GM10248 (cell line): ENCODE results near the gene AQP12A.
"Not testable (repeated sequence)": the region's sequence is repeated elsewhere in the genome, so short reads cannot be mapped to it uniquely, and the experiment has no call there.

ENCODE experiments used
- CTCF ChIA-PET: fragments of 300-600 bp; sonication (Branson Sonifier 250); formaldehyde crosslinking; extraction: SDS; loops from one replicate; lab custom pipeline; 2021; ENCODE audit warnings: antibody characterized with exemption; lab: Yijun Ruan, JAX
- POLR2A ChIA-PET: fragments of 350-650 bp; sonication (Branson Sonifier 250); formaldehyde crosslinking; extraction: SDS; loops from one replicate; lab custom pipeline; 2020; ENCODE audit warnings: antibody characterized with exemption; lab: Yijun Ruan, JAX
- DNase-seq: peaks from one replicate; pipeline ENCODE4 v3.0.0; 2012; ENCODE audit errors: extremely low spot score
- TF ChIP-seq, protein P1 (sequence below): IDR thresholded peaks from 2 replicates; pipeline ENCODE4 v1.5.1; 2012; ENCODE audit warnings: mild to moderate bottlenecking, low read depth; ENCODE audit errors: extremely low read depth, missing control alignments, control extremely low read depth

AQP12A gene

DNA sequence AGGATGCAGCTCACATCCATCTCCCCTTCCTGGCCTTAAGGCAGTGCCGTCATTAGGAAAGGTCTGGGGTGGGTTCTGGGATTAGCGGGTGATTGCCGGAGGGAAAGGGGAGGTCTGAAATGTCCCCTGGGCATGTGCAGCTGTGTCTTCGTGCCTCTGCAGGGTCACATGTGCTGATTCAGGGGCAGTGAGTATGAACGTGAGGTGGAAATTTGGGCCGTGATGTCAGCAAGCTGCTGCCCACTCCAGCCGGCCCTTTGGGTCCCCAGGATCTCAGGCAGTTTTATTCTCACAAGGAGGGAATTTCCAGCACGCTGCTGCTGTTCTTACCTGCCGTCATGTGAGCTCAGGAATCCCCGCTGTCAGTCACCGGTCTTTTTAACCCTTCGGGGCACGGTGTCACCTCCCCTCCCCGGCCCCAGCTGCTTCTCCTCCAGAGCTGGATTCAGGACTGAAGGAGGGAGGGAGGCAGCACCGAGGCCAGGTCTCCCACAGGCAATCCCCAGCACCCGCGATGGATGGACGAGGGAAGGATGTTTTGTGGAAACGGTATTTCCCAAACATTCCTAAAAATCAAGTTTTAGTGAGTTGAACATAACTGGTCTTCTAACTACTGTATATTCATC, 42.9 kb upstream of the AQP12A start:
- ChIA-PET CTCF (interaction anchor here (1.1 kb wide), 1 partner anchor 135 kb away, joined by 3 read pairs; no protein-coding TSS in a partner anchor), POLR2A (no interaction called here)
- peak; percentile 26 for DNase-seq
- TF ChIP-seq, protein P1, sequence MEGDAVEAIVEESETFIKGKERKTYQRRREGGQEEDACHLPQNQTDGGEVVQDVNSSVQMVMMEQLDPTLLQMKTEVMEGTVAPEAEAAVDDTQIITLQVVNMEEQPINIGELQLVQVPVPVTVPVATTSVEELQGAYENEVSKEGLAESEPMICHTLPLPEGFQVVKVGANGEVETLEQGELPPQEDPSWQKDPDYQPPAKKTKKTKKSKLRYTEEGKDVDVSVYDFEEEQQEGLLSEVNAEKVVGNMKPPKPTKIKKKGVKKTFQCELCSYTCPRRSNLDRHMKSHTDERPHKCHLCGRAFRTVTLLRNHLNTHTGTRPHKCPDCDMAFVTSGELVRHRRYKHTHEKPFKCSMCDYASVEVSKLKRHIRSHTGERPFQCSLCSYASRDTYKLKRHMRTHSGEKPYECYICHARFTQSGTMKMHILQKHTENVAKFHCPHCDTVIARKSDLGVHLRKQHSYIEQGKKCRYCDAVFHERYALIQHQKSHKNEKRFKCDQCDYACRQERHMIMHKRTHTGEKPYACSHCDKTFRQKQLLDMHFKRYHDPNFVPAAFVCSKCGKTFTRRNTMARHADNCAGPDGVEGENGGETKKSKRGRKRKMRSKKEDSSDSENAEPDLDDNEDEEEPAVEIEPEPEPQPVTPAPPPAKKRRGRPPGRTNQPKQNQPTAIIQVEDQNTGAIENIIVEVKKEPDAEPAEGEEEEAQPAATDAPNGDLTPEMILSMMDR = no peak

DNA sequence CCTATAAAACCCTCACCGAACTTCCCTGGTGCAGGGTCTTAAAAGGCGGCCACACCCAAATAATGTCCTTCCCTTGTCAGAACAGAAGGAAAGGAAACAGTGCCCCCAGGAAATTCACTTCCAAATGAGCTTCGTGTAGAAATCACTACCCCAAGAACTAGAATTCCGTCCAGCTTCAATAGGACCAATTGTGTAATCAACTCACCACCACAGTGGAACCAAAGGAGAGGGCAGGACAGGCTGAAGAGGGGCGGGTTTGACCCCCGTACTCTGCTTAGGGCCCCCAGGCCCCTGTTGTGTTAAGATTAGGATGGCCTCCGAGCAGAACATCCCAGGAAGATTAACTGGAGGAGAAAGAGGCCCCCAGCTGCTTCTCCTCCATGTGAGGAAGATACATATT, 42.3 kb upstream of the AQP12A start:
- ChIA-PET CTCF (interaction anchor here (1.1 kb wide), 1 partner anchor 135 kb away, joined by 3 read pairs; no protein-coding TSS in a partner anchor), POLR2A (no interaction called here)
- no peak for DNase-seq
- TF ChIP-seq, protein P1 = no peak

DNA sequence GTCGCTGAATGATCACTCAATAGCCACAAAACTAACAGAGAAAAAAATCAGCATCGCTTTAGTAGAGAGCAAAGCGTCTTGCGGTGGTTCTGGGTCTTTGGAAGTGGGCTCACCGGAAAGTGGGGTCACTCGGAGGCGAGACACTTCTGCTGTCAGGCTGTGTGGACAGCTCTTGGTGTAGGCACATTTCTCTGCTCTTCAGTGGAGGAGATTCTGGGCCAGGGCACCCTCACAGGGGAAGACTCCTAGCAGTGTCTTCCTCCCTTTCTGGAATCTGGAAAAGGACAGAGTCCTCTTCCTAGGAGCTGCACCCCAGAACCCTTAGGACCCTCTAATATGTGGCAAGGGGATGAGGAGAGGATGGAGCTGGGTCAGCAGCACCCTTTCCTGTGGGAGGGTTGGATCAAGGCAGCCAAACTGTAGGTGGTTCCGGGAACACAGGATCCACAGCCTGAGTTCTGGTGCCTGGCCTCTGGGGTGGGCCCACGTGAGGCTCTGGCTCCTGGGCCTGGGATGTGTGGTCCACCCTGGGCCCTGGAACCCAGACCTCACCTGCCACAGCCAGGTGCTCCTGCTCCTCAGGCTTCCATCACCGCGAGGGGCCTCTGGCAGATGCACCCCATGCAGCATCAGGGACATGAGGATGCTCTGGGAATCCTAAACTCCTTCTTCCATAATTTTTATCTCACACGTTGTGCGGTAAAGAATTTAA, 41.3 kb upstream of the AQP12A start:
- TF ChIP-seq, protein P1 = no peak
- POLR2A ChIA-PET = no interaction called here
- CTCF ChIA-PET = no interaction called here
- no peak for DNase-seq

- ChIA-PET POLR2A (no interaction called here), CTCF (no interaction called here)
- no peak for DNase-seq
Measured at GRCh38 chr2:240651185-240651584, 40.5 kb upstream of the AQP12A start.

GRCh38 chr2:240655931-240656886, 35.5 kb upstream of the AQP12A start:
- POLR2A ChIA-PET = no interaction called here
- DNase-seq = peak; percentile 71
- TF ChIP-seq, protein P1 = no peak
- CTCF ChIA-PET = interaction anchor here (1.0 to 1.2 kb wide), 2 partner anchors 9 to 17 kb away, joined by 3 read pairs; no protein-coding TSS in a partner anchor

More at GRCh38 chr2:240651185-240651584, 40.5 kb upstream of the AQP12A start:
- TF ChIP-seq, protein P1 = no peak

GRCh38 chr2:240659883-240660282, 31.8 kb upstream of the AQP12A start:
- CTCF ChIA-PET = interaction anchor here (1.1 kb wide), 1 partner anchor 35 kb away, joined by 3 read pairs; no protein-coding TSS in a partner anchor
- DNase-seq, POLR2A ChIA-PET: not testable (repeated sequence)
